HepG2 (cell line): ENCODE data around the gene SPCS1. TPM values are rescaled to one million over a fixed set of nuclear protein-coding genes. Genes with fewer than 3 reads are reported as not detected.

ENCODE experiments used
- FOSL2 ChIP-seq: sonication (generic); formaldehyde crosslinking; IDR thresholded peaks from 2 replicates; pipeline ENCODE4 v1.4.0; 2020; ENCODE audit warnings: missing genetic modification reagents
- FOXA1 ChIP-seq, 2 experiments: fragments of 450-650 bp in 1 of 2; sonication (generic) in 1 of 2; formaldehyde crosslinking in 1 of 2; IDR thresholded peaks; 2 replicates each; pipeline versions ENCODE4 v1.4.0 to v1.6.1; 2016 to 2020; ENCODE audit warnings: missing genetic modification reagents in 1 of 2
- SOX13 ChIP-seq, 3 experiments: fragments of 450-650 bp in 1 of 3; sonication (generic) in 1 of 3; formaldehyde crosslinking in 1 of 3; IDR thresholded peaks in 2 of 3; conservative IDR thresholded peaks in 1 of 3; 2 replicates each; pipeline versions ENCODE4 v1.5.0 to v1.6.1; 2016 to 2020; ENCODE audit warnings: antibody characterized with exemption in 1 of 3, mild to moderate bottlenecking in 1 of 3, missing compliant biosample characterization in 1 of 3, missing genetic modification reagents in 1 of 3, moderate library complexity in 1 of 3
- ZNF567 ChIP-seq: sonication (generic); formaldehyde crosslinking; IDR thresholded peaks from 2 replicates; pipeline ENCODE4 v1.8.1; 2023; ENCODE audit warnings: mild to moderate bottlenecking, missing genetic modification reagents, borderline replicate concordance
- ZNF7 ChIP-seq: IDR thresholded peaks from 2 replicates; pipeline ENCODE4 v1.6.1; 2016; ENCODE audit warnings: missing biosample characterization, missing genetic modification reagents
- ZNF776 ChIP-seq: sonication (generic); formaldehyde crosslinking; IDR thresholded peaks from 2 replicates; pipeline ENCODE4 v1.4.0; 2020; ENCODE audit warnings: mild to moderate bottlenecking, missing genetic modification reagents
- ZZZ3 ChIP-seq: sonication (generic); formaldehyde crosslinking; IDR thresholded peaks from 2 replicates; pipeline ENCODE4 v1.4.0; 2020; ENCODE audit warnings: missing genetic modification reagents, mild to moderate bottlenecking, borderline replicate concordance
- polyA plus RNA-seq, 8 experiments: library from polyadenylated mRNA; depleted of rRNA in 3 of 8; stranded (reverse) in 7 of 8; unstranded in 1 of 8; fragments of >200 nt; fragmentation: Illumina TruSeq in 4 of 8; extraction: Trizol in 4 of 8; gene quantifications; 2 replicates each; pipeline versions ENCODE4 v1.2.1 to v1.2.3, GENCODE V29; 2011 to 2016; ENCODE audit warnings: low read depth in 4 of 8, missing spikeins in 1 of 8, mixed read lengths in 1 of 8; ENCODE audit not compliant: insufficient read depth in 1 of 8
- total RNA-seq, 5 experiments: library from RNA; depleted of rRNA; stranded (reverse); fragments of >200 nt; fragmentation: Illumina TruSeq; extraction: Trizol; gene quantifications; 2 replicates each; pipeline ENCODE4 v1.2.3, GENCODE V29; 2016; ENCODE audit warnings: low read depth in 1 of 5
- TF ChIP-seq, protein P1 (sequence below): IDR thresholded peaks from 2 replicates; pipeline ENCODE4 v1.4.0; 2020; ENCODE audit warnings: mild to moderate bottlenecking, missing genetic modification reagents
- TF ChIP-seq, protein P2 (sequence below): sonication (generic); formaldehyde crosslinking; IDR thresholded peaks from 2 replicates; pipeline ENCODE4 v1.4.0; 2020; ENCODE audit warnings: mild to moderate bottlenecking, missing genetic modification reagents, borderline replicate concordance
- TF ChIP-seq, protein P3 (sequence below): sonication (generic); formaldehyde crosslinking; IDR thresholded peaks from 2 replicates; pipeline ENCODE4 v1.4.0; 2020; ENCODE audit warnings: missing genetic modification reagents, borderline replicate concordance
- TF ChIP-seq, protein P4 (sequence below): sonication (generic); formaldehyde crosslinking; IDR thresholded peaks from 2 replicates; pipeline ENCODE4 v1.4.0; 2020; ENCODE audit warnings: missing genetic modification reagents, borderline replicate concordance

Gene SPCS1
- total and polyA plus RNA-seq, 2 of the 13 experiments (the other 11 are each of a cell fraction or from before 2014, with no cell fraction given), result 84.6 to 120 TPM

DNA sequence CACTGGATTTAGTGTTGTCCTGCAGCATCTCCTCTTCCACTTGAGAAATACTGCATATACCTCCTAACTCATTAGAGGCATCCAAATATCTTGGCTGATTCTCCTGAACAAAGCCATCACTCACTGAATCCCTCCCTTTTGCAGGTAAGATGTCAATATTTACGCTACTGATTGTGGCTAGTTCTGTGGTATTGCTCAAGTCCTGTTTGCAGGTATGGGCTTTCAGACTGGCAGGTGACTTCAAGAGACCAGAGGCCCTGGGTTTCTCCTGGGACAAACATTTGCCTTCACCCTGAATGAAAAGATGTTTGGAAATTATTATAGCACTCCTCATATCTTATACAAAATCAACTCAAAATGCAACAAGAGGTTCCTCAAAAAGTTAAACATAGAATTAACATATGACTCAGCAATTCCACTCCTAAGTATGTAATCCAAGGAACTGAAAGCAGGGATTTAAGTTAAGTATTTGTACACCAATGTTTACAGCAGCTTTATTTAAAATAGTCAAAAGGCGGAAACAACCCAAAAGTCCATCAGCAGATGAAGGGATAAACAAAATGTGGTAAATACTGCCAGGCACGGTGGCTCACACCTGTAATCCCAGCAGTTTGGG is 46.2 kb downstream of the SPCS1 start (continued):
- TF ChIP-seq, protein P1, sequence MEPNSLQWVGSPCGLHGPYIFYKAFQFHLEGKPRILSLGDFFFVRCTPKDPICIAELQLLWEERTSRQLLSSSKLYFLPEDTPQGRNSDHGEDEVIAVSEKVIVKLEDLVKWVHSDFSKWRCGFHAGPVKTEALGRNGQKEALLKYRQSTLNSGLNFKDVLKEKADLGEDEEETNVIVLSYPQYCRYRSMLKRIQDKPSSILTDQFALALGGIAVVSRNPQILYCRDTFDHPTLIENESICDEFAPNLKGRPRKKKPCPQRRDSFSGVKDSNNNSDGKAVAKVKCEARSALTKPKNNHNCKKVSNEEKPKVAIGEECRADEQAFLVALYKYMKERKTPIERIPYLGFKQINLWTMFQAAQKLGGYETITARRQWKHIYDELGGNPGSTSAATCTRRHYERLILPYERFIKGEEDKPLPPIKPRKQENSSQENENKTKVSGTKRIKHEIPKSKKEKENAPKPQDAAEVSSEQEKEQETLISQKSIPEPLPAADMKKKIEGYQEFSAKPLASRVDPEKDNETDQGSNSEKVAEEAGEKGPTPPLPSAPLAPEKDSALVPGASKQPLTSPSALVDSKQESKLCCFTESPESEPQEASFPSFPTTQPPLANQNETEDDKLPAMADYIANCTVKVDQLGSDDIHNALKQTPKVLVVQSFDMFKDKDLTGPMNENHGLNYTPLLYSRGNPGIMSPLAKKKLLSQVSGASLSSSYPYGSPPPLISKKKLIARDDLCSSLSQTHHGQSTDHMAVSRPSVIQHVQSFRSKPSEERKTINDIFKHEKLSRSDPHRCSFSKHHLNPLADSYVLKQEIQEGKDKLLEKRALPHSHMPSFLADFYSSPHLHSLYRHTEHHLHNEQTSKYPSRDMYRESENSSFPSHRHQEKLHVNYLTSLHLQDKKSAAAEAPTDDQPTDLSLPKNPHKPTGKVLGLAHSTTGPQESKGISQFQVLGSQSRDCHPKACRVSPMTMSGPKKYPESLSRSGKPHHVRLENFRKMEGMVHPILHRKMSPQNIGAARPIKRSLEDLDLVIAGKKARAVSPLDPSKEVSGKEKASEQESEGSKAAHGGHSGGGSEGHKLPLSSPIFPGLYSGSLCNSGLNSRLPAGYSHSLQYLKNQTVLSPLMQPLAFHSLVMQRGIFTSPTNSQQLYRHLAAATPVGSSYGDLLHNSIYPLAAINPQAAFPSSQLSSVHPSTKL (CRISPR knock-in tag), result peak; percentile 22; the same call in 1 of the 2 replicates
- TF ChIP-seq ZNF7 (CRISPR knock-in tag) (no peak), SOX13 (IDR thresholded peaks at IDR 0.05) (no peak), SOX13 (CRISPR knock-in tag; conservative IDR thresholded peaks at IDR 0.05 in 1 of 2, IDR thresholded peaks at IDR 0.05 in 1 of 2) (peak in 1 of 2 experiments; percentile 63; a peak in 2 of 4 replicates), FOXA1 (IDR thresholded peaks at IDR 0.05) (no peak), FOXA1 (CRISPR knock-in tag; IDR thresholded peaks at IDR 0.05) (peak; percentile 49; the same call in 1 of the 2 replicates), ZZZ3 (no peak), ZNF776 (CRISPR knock-in tag) (no peak), ZNF567 (CRISPR knock-in tag) (no peak), FOSL2 (CRISPR knock-in tag) (0 out of 2 replicates have a peak, but pooled peaks have one; percentile 21)
- TF ChIP-seq, protein P2, sequence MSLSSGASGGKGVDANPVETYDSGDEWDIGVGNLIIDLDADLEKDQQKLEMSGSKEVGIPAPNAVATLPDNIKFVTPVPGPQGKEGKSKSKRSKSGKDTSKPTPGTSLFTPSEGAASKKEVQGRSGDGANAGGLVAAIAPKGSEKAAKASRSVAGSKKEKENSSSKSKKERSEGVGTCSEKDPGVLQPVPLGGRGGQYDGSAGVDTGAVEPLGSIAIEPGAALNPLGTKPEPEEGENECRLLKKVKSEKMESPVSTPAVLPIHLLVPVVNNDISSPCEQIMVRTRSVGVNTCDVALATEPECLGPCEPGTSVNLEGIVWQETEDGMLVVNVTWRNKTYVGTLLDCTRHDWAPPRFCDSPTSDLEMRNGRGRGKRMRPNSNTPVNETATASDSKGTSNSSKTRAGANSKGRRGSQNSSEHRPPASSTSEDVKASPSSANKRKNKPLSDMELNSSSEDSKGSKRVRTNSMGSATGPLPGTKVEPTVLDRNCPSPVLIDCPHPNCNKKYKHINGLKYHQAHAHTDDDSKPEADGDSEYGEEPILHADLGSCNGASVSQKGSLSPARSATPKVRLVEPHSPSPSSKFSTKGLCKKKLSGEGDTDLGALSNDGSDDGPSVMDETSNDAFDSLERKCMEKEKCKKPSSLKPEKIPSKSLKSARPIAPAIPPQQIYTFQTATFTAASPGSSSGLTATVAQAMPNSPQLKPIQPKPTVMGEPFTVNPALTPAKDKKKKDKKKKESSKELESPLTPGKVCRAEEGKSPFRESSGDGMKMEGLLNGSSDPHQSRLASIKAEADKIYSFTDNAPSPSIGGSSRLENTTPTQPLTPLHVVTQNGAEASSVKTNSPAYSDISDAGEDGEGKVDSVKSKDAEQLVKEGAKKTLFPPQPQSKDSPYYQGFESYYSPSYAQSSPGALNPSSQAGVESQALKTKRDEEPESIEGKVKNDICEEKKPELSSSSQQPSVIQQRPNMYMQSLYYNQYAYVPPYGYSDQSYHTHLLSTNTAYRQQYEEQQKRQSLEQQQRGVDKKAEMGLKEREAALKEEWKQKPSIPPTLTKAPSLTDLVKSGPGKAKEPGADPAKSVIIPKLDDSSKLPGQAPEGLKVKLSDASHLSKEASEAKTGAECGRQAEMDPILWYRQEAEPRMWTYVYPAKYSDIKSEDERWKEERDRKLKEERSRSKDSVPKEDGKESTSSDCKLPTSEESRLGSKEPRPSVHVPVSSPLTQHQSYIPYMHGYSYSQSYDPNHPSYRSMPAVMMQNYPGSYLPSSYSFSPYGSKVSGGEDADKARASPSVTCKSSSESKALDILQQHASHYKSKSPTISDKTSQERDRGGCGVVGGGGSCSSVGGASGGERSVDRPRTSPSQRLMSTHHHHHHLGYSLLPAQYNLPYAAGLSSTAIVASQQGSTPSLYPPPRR (CRISPR knock-in tag), result no peak
- TF ChIP-seq, protein P3, sequence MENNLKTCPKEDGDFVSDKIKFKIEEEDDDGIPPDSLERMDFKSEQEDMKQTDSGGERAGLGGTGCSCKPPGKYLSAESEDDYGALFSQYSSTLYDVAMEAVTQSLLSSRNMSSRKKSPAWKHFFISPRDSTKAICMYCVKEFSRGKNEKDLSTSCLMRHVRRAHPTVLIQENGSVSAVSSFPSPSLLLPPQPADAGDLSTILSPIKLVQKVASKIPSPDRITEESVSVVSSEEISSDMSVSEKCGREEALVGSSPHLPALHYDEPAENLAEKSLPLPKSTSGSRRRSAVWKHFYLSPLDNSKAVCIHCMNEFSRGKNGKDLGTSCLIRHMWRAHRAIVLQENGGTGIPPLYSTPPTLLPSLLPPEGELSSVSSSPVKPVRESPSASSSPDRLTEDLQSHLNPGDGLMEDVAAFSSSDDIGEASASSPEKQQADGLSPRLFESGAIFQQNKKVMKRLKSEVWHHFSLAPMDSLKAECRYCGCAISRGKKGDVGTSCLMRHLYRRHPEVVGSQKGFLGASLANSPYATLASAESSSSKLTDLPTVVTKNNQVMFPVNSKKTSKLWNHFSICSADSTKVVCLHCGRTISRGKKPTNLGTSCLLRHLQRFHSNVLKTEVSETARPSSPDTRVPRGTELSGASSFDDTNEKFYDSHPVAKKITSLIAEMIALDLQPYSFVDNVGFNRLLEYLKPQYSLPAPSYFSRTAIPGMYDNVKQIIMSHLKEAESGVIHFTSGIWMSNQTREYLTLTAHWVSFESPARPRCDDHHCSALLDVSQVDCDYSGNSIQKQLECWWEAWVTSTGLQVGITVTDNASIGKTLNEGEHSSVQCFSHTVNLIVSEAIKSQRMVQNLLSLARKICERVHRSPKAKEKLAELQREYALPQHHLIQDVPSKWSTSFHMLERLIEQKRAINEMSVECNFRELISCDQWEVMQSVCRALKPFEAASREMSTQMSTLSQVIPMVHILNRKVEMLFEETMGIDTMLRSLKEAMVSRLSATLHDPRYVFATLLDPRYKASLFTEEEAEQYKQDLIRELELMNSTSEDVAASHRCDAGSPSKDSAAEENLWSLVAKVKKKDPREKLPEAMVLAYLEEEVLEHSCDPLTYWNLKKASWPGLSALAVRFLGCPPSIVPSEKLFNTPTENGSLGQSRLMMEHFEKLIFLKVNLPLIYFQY, result no peak
- TF ChIP-seq, protein P4, sequence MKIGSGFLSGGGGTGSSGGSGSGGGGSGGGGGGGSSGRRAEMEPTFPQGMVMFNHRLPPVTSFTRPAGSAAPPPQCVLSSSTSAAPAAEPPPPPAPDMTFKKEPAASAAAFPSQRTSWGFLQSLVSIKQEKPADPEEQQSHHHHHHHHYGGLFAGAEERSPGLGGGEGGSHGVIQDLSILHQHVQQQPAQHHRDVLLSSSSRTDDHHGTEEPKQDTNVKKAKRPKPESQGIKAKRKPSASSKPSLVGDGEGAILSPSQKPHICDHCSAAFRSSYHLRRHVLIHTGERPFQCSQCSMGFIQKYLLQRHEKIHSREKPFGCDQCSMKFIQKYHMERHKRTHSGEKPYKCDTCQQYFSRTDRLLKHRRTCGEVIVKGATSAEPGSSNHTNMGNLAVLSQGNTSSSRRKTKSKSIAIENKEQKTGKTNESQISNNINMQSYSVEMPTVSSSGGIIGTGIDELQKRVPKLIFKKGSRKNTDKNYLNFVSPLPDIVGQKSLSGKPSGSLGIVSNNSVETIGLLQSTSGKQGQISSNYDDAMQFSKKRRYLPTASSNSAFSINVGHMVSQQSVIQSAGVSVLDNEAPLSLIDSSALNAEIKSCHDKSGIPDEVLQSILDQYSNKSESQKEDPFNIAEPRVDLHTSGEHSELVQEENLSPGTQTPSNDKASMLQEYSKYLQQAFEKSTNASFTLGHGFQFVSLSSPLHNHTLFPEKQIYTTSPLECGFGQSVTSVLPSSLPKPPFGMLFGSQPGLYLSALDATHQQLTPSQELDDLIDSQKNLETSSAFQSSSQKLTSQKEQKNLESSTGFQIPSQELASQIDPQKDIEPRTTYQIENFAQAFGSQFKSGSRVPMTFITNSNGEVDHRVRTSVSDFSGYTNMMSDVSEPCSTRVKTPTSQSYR (CRISPR knock-in tag), result no peak
